ENCODE measurements around the gene CBY2. TPM values are rescaled to one million over a fixed set of nuclear protein-coding genes. Genes with fewer than 3 reads are reported as not detected.

CBY2 gene
- total and polyA plus RNA-seq, 10 of the 15 experiments (the other 5 are each of a cell fraction or from before 2014, with no cell fraction given): 0.08 to 0.64 (median 0.23) TPM; not detected in 6

GRCh38 chr13:45713106-45713690 lies 11.1 kb downstream of the CBY2 start (continued):
- TF ChIP-seq FOXM1 (IDR thresholded peaks at IDR 0.05; ENCODE audit: low read depth, low read length): no peak
- TF ChIP-seq MXI1 (IDR thresholded peaks at IDR 0.05; ENCODE audit: low read depth, low read length): no peak
- TF ChIP-seq EP300 (IDR thresholded peaks at IDR 0.05; ENCODE audit: borderline replicate concordance in 1 of 2, control insufficient read depth in 1 of 2, low read depth in 2 of 2, low read length in 2 of 2): no peak

GRCh38 chr13:45713721-45714120 lies 11.6 kb downstream of the CBY2 start:
- no TSS peak for BruUV-seq (replicated peaks)
- ATAC-seq: no peak
- no peak overlapping the region for H3K4me2 ChIP-seq (ENCODE audit: control insufficient read depth, insufficient read depth)
- intact Hi-C loops (cut with micrococcal nuclease; ENCODE audit: unreplicated experiment): no loop called here
- in situ Hi-C loops (cut with MboI): no loop called here
- H3K27ac ChIP-seq (ENCODE audit: control insufficient read depth, insufficient read depth): no peak overlapping the region
- H3K9me3 ChIP-seq (replicated peaks; ENCODE audit: control insufficient read depth, insufficient read depth, low read length): no peaks in the 10 kb centered on the region; the same call in 2 of the 3 replicates
- ChIA-PET CTCF (interaction anchor here (18.9 kb wide), 1 partner anchor 89 kb away, joined by 361 read pairs; no protein-coding TSS in a partner anchor), RAD21 (ENCODE audit: unreplicated experiment) (no interaction called here), SMC1A (ENCODE audit: uncharacterized antibody, unreplicated experiment) (interaction anchor here (5.1 kb wide), 1 partner anchor 88 kb away, joined by 33 read pairs; no protein-coding TSS in a partner anchor), POLR2A (no interaction called here)
- H3K4me3 ChIP-seq: no peak overlapping the region
- H3K4me1 ChIP-seq (ENCODE audit: control insufficient read depth, insufficient read depth, low read length): no peaks in the 10 kb centered on the region
- H4K20me1 ChIP-seq (ENCODE audit: control insufficient read depth, insufficient read depth): no peaks in the 10 kb centered on the region
- TF ChIP-seq IRF4 (IDR thresholded peaks at IDR 0.05; ENCODE audit: low read depth, low read length): no peak
- H2AFZ ChIP-seq (ENCODE audit: control insufficient read depth, low read depth, low read length): no peak overlapping the region
- WGBS (ENCODE audit: insufficient coverage, insufficient replicate concordance, low lambda C conversion rate, missing lambda C conversion rate): 80% methylated on average over 25 of the region's 28 CpGs
- no peak for FAIRE-seq
- no peaks in the 10 kb centered on the region for H3K27me3 ChIP-seq (replicated peaks in 1 of 2; ENCODE audit: control insufficient read depth in 2 of 2, insufficient read depth in 2 of 2, low read length in 1 of 2)
- no peak for DNase-seq (ENCODE audit: low read depth, low spot score)
- H3K36me3 ChIP-seq (ENCODE audit: control insufficient read depth in 2 of 2, insufficient read depth in 2 of 2, low read length in 1 of 2): no peaks in the 10 kb centered on the region
- no peak overlapping the region for H3K9ac ChIP-seq (ENCODE audit: control insufficient read depth, insufficient read depth, low read length)
- H3K79me2 ChIP-seq (ENCODE audit: control insufficient read depth, insufficient read depth, low read length): no peaks in the 10 kb centered on the region

GRCh38 chr13:45714170-45714569 lies 12.1 kb downstream of the CBY2 start:
- BruUV-seq (replicated peaks): no TSS peak
- POLR2A ChIA-PET: no interaction called here
- no peaks in the 10 kb centered on the region for H3K27me3 ChIP-seq (replicated peaks in 1 of 2; ENCODE audit: control insufficient read depth in 2 of 2, insufficient read depth in 2 of 2, low read length in 1 of 2)
- TF ChIP-seq USF2 (IDR thresholded peaks at IDR 0.05; ENCODE audit: borderline replicate concordance, low read depth, low read length) (no peak), RB1 (IDR thresholded peaks at IDR 0.05; ENCODE audit: borderline replicate concordance) (no peak), ZBTB33 (IDR thresholded peaks at IDR 0.05) (no peak), MYC (IDR thresholded peaks at IDR 0.05; ENCODE audit: insufficient read depth, insufficient read length, insufficient replicate concordance, low read length, severe bottlenecking) (no peak), RELB (IDR thresholded peaks at IDR 0.05; ENCODE audit: low read depth) (no peak), ZNF207 (IDR thresholded peaks at IDR 0.05; ENCODE audit: borderline replicate concordance) (no peak)

More at GRCh38 chr13:45714170-45714569, 12.1 kb downstream of the CBY2 start:
- in situ Hi-C loops (cut with MboI): no loop called here
- Histone ChIP-seq H3K4me2 (ENCODE audit: control insufficient read depth, insufficient read depth) (no peak overlapping the region), H3K36me3 (ENCODE audit: control insufficient read depth in 2 of 2, insufficient read depth in 2 of 2, low read length in 1 of 2) (no peaks in the 10 kb centered on the region), H3K9me3 (replicated peaks; ENCODE audit: control insufficient read depth, insufficient read depth, low read length) (no peaks in the 10 kb centered on the region; the same call in 2 of the 3 replicates), H3K4me3 (no peak overlapping the region), H2AFZ (ENCODE audit: control insufficient read depth, low read depth, low read length) (no peak overlapping the region), H3K4me1 (ENCODE audit: control insufficient read depth, insufficient read depth, low read length) (no peaks in the 10 kb centered on the region), H3K27ac (ENCODE audit: control insufficient read depth, insufficient read depth) (no peak overlapping the region), H4K20me1 (ENCODE audit: control insufficient read depth, insufficient read depth) (no peaks in the 10 kb centered on the region), H3K79me2 (ENCODE audit: control insufficient read depth, insufficient read depth, low read length) (no peaks in the 10 kb centered on the region), H3K9ac (ENCODE audit: control insufficient read depth, insufficient read depth, low read length) (no peak overlapping the region)
- intact Hi-C loops (cut with micrococcal nuclease; ENCODE audit: unreplicated experiment): no loop called here
- ChIA-PET RAD21 (ENCODE audit: unreplicated experiment) (no interaction called here), CTCF (interaction anchor here (18.9 kb wide), 1 partner anchor 89 kb away, joined by 361 read pairs; no protein-coding TSS in a partner anchor), SMC1A (ENCODE audit: uncharacterized antibody, unreplicated experiment) (interaction anchor here (5.1 kb wide), 1 partner anchor 89 kb away, joined by 33 read pairs; no protein-coding TSS in a partner anchor)
- DNase-seq (ENCODE audit: low read depth, low spot score) (no peak), FAIRE-seq (no peak), ATAC-seq (no peak)
- 92% methylated on average over 18 of the region's 18 CpGs for WGBS (ENCODE audit: insufficient coverage, insufficient replicate concordance, low lambda C conversion rate, missing lambda C conversion rate)

All from GM12878 (cell line).